ENCODE measurements around the gene MTA1.

The MTA1 gene

DNA sequence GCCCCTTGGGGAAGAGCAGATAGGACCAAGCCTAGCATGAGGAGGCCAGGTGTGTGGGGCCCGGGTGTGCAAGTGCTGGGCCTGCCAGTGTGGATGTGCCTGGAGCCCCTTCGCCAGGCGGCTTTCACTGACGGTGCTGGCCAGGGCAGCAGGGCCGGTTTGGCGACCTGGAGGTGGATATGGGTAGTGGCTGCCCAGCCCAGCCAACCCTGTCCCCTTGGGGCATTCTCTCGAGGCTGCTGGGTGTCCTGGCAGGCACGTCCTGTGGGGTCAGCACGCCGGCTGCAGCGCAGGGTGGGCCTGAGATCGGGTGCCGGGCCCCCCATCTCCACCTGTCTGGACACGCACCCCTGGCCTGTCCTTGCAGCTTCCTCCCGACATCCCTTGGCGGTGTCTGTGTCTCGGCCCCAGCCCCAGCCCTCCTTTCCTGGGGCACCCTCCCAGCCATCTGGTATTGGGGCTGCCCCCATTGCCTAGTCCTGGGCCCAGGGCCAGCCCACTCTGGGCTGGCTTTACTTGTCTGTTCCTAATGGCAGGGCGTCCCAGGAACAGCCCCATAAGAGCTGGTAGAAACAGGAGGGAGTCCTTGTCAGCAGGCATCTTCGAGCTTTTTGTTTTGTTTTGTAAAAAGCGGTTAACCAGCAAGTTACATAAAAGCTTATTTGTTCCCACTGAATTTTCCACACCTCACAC lies 47.8 kb downstream of the MTA1 start:
- DNase-seq: no peak

DNA sequence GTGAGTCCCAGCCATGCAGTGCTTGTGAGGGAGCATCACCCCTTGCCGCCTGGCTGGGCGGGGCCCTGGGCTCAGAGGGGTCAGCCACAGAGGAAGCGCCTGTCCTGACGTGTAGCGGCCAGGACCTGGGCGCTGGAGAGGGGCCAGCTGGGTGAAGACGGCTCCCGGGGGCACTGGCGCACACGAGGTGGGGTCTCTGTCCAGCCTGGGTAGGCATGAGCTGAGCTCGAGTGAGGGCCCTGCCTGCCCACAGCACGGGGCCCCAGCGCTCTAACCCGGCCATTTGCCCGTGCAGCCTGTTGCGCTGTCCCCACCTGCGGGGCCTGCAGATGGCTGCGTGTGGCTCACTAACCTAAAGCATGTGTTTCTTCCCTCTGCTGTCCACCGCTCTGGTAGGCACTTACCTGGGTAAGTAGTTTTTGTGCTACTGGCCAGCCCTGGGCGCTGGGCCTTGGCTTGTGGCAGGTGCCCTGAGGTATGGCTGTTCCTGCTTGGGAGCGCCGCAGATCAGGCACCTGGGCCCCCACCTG lies 48.4 kb downstream of the MTA1 start:
- no peak for DNase-seq

DNA sequence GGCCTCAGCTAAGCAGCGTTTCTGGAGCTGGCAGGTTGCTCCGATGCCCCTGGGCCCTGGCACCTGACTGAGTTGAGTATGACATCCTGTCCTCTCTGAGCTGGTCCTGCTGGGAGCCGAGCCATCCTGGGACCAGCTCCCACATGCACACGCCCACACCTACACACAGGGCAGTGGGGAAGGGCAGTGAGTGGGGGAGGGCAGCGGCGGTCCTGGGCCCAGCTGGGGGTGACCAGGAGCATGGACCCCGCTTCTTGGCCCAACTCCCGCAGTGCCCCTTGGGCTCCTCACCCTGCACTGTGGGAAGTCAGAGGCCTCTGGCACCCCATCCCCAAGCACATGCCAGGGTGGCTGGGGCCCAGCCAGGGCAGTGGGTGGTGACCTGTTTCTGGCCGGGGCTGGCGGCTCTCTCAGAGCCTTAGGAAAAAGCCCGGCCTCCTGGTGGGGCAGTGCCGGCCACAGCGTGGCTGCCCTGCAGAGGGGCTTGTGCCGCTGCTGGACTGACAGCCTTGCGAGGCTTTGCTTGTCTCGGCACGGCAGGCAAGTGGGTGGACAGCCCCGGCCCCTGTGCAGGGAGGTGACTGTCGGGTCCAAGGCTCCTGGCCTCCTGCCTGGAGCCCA lies 49.1 kb downstream of the MTA1 start:
- DNase-seq: no peak

DNA sequence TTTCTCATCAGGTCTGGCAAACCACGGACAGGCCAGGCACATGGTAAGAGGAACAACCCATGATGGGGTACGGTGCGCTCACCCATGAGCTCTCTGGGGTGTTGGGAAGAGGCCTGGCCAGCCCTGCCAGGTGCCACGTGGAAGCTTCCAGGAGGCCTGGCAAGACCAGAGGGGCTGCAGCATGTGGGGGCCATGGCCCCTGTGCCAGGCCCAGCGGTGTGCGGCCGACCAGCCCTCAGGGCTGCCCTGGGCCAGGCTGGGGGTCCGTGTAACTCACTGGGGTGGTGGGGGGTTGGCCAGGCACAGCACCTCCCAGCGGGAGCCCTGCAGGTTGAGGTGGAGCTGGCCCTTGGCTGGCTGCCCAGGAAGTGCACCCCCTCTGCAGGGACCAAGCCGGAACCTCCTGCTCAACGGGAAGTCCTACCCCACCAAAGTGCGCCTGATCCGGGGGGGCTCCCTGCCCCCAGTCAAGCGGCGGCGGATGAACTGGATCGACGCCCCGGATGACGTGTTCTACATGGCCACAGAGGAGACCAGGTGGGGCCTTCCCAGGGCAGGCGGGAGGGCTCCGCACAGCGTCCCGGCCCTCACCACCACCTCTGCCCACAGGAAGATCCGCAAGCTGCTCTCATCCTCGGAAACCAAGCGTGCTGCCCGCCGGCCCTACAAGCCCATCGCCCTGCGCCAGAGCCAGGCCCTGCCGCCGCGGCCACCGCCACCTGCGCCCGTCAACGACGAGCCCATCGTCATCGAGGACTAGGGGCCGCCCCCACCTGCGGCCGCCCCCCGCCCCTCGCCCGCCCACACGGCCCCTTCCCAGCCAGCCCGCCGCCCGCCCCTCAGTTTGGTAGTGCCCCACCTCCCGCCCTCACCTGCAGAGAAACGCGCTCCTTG lies 50.1 kb downstream of the MTA1 start:
- peak; percentile 20 for DNase-seq

DNA sequence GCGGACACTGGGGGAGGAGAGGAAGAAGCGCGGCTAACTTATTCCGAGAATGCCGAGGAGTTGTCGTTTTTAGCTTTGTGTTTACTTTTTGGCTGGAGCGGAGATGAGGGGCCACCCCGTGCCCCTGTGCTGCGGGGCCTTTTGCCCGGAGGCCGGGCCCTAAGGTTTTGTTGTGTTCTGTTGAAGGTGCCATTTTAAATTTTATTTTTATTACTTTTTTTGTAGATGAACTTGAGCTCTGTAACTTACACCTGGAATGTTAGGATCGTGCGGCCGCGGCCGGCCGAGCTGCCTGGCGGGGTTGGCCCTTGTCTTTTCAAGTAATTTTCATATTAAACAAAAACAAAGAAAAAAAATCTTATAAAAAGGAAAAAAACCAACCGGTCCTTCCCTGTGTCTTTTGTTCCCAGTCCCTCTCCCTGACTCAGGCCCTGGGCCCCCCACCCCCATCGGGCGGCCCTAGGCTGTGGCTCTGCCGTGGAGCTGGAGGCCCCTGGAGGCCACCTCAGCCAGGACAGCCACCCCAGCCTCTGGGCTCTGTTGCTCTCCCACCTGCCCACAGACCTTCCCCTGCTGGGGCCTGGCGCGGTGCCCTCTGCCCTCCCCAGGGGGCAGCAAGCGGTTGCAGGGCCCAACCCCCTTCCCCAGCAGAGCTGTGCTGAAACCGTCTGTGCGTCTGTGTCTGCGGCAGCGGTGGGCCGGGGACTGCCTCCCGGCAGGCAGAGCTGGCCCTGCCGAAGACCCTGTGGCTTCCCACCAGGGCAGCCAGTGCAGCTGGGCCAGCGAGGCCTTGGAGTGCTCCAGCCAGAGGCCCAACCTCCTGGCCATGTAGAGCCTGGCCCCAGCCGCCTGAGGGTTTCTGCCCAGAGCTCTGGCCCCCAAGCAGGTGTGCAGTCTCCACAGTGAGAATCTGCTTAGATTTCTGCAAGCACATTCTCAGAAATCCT lies 51.0 kb downstream of the MTA1 start:
- no peak for DNase-seq

DNA sequence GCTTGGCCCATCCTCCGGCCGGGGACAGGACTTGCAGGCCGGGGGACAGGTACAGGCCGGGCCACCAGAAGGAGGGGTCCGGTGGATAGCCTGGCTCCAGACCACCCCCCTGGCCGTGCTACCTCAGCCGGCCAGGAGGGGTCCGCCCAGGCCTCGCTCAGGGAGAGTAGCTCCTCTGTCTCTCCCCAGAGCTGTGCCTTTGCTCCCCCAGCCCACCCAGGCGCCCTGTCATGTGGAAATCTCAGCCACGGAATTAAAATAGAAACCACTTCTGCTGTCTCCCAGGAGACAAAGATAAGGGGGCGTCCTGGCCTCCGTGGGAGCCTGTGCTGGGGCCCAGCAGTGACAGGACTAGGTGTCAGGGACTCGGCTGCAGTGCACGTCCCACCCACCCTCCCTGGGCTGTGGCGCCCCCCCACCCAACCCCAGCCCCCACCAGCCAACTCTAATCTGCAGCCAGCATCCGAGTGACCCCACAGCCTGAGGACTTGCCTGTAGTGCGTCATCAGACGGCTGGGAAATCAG lies 51.7 kb downstream of the MTA1 start:
- no peak for DNase-seq

DNA sequence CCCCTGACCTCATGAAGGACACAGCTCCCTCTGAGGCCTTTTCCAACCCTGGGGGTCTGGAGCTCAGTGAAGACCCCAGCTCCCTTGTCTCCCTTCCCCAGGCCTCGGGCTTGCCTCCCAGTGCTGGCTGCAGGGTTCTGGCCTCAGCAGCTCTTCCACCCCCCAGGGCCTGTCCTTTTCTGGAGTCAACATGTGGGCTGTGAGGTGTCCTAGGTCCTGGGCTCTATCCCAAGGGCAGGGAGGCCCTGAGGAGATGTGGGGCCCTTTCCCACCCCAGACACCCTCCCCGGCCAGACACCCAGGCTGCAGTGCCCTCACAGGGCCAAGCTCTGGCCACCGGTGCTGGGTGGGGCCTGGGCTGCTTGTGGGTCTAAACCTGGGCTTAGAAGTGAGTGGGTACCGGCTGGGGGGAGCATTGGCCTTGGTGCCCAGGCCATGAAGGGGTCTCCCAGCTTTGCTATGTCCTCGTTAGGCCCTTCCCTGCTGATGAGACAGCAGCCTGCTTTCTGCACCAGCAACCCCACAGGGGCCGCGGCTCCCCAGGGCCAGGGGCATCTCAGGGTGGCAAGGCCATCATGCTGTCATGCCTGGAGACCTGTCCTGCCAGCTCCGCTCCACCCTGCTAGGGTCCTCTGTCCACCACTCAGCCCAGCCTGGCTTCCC lies 52.3 kb downstream of the MTA1 start:
- DNase-seq: no peak

DNA sequence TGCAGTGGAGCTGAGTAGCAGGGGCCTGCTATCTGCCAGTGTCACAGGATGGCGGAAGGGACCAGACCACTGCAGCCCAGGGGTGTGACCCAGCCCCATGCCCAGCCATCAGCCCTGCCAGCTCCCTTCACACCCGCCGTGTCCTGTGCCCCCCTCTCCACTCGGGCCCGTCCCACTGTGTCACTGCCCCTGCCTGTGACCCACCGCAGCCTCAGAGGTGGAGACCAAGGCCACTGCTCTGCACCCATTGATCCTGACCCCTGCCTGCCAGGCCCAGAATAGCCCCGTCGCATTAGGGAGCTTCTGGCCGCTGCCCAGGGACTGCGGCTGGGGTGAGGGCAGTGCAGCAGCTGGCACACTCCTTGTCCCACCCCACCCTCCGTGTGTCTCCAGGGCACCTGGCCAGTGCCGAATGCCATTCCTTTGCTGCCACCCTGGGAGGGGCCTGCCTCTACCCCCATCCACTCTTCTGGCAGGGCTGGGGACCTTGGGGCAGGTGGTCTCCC lies 52.9 kb downstream of the MTA1 start:
- peak; percentile 82 for DNase-seq

DNA sequence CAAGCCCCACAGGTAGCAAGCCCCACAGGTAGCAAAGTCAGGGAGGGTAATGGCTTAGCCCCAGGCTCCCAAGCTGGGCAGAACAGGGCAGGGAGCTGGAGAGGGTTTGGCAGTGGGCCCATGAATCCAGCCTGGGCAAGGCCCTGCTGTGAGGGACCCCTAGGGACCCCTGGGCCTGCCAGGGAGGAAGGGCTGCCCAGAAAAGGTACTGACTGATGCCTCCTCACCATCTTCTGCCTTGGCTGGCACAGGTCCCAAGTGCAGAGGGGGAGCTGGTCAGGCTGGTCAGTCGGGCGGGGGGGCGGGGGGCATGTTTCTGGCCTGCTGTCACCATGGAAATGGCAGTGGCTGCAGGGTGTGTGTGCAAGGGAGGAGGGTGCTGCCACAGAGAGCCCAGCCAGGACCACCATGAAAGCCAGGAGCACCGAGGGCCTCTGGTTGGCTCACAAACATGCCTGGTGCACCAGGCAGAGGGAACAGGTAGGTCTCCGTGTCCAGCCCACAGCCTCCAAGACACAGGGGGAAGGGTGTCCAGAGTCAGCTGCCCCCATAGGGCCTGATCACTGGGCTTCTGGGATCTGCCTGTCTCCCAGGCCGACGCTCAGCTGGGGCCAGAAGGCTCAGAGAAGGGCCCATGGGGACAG lies 53.5 kb downstream of the MTA1 start:
- peak; percentile 82 for DNase-seq

DNA sequence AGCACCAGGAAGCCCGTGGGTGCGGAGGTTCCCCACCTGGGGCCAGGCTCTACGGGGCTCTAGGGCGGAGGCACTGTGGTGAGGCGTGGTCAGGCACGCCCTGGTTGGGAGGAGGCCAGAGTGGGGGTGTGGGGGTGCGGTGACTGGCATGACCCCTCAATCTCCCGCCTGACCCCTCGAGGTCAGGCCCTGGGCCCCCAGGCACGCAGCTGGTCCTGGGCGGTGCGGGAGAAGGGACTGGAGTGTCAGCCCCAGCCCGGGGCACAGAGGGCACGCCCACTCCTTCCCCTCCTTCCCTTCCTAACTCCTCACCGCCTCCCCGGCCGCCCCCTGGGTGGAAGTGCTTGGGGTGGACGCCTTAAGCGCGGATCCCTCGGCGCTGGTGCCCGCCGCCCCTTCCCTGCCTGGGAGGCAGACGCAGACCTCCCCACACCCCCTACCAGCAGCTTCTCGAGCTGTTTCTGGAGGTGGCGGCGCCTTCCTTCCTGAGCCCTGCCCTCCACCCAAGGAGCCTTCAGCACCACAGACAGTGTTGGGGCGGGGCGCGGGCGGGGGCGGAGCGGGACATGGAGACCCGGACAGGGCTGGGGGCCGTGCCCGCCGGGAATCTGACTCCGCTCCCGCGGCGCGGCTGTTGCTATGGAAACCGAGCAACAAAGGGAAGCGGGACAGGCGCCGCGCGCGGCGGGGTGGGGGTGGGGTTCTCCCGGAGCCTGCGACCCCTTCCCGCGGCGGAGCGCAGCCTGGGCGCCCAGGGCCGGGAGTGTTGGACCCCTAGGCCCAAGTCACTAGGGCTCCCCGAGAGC lies 54.3 kb downstream of the MTA1 start:
- DNase-seq: peak; percentile 80

DNA sequence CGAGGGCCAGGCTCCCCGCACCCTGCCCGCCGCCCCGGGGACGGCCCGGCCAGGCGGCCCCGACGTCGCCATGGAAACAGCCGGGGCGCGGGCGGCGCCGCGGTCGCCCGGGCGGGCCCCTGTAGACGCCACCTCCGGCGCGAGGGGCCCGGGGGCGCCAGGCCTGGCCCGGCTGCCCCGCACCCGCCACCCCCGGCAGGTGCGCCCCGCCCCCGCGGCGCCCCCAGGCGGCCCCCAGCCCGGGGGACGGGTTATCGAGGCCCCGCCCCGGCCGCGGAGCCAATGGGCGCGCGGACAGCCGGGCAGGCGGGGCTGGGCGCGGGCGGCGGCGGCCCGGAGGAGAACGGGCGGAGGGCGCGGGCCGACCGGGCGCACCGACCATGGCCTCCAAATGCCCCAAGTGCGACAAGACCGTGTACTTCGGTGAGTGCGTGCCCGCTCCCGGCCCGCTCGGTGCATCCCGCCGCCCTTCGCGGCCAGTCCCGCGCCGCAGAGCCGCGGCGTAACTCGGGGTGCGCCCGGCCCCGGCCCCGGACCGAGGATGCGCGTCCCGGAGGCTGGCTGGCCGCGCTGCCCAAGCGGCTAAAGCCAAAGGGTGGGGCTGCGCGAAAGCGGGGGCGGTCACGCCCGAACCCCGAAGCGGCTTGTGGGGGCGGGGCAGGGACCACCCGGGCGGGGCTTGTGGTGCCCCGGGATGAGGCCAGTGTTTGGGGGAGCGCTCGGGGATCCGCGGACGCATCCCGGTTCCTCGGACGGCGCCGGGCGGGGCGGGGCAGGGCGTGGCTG lies 55.0 kb downstream of the MTA1 start, which contains the start of gene CRIP2:
Gene CRIP2 (plus strand): TSS at position 339 of the 786 bp plus-strand sequence. CDS start 42 bp downstream, at position 381.
- peak; percentile 66 for DNase-seq

DNA sequence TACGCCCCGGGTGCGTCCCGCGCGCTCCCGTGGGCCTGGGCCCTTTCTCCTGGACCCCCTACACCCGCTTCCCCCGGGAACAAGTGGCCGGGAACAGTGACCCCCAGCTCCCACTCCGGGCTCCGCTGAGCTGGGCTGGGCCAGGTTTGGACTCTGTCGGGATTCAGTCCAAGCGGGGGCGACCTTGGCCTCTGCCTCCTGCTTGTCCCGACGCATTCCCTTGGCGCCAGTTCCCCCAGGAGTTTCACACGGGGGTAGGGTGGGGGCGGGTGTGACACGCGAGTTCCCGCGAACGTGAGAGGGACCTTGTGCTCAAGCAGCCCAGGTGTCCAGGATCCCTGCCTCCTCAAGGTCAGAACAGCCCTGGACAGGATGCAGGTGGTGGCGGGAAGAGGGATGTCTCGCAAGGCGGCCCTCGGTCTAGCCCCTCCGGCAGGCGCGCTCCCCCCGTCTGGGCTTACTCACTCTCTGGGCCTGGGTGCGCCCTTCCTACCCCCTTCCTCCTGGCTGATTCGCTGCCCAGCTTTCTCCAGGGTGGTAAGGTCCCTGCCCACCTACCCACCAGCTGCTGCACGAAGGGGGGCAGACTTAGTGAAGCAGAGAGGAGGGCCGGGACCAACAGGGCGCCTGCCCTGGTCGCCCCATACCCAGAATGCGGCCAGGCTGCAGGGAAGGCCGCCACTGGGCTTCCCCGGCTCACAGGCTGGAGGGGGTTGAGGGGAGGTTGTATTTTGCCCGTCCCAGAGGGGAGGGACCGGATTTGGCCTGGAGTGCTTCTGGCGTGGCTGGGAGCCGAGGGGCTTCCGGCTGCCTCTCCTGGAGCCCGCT lies 55.9 kb downstream of the MTA1 start:
- peak; percentile 58 for DNase-seq

DNA sequence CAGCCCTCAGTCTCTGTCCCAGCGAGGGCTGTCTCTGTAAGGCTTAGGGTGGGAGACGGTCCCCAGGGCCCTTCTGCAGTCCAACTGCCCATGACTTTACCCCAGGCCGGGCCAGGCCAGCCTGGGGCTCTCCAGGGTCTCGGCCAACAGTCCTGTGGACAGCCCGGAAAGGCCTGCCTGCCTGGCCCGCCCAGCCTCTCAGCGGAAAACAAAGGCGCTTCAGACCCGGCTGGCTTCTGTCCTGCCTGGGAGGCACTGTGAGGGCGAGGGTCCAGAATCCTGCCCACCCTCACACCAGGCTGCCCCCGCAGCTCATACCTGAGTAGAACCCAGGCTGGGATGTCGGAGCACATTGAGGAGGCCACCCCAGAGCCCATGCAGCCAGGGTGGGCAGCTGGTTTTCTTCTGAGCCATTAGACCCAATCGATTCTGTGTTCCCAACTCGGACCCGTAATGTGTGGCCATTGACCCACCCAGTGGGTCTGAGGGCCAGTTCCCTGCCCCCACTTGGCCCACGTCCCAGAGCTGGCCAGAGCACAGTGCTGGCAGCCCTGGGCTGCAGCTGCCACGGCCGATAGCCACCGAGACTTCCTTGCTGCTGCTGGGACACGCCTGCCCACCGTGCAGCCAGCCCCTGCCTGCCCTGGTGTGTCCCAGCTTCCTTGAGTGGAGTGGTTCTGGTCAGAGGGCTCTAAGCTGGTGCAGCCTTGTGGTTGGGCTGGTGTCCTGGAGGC lies 56.6 kb downstream of the MTA1 start:
- peak; percentile 73 for DNase-seq

DNA sequence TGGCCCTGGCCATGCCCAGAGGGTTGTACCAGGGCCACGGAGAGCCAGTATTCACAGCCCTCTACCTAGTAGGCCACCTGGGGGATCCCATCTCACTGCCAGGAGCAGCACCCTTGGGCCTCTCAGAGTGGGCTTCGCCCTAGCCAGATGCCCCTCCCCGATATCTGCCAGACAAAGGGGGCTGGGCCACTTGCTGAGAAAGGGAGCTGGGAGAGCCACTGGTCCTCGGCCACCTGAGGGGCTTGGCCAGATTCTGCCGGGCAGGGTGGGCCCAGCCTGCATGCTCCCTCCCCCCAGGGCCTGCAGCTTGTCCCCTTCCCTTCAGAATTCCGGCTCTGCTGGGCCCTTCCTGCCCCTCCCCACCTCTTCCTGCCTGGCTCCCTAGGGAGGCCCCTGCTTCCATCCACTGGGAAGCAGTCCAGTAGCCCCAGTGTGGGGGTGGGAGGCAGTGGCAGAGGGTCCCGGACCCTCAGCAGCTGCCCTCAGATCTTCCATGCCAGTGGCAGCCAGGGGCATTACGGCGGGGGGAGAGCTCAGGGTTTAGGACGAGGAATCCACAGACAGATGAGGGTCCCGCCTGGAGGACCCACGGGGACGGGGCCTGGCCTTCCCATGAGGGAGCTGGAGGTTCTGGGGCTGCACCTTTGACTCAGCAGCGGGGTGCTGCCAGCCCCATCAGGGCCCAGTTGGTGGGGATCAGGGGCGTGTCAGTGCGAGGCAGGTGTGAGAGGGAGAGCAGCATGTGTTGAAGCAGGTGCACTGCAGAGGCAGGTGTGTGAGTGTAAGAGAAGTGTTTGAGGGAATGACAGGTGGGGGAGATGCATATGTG lies 57.4 kb downstream of the MTA1 start:
- peak; percentile 92 for DNase-seq

DNA sequence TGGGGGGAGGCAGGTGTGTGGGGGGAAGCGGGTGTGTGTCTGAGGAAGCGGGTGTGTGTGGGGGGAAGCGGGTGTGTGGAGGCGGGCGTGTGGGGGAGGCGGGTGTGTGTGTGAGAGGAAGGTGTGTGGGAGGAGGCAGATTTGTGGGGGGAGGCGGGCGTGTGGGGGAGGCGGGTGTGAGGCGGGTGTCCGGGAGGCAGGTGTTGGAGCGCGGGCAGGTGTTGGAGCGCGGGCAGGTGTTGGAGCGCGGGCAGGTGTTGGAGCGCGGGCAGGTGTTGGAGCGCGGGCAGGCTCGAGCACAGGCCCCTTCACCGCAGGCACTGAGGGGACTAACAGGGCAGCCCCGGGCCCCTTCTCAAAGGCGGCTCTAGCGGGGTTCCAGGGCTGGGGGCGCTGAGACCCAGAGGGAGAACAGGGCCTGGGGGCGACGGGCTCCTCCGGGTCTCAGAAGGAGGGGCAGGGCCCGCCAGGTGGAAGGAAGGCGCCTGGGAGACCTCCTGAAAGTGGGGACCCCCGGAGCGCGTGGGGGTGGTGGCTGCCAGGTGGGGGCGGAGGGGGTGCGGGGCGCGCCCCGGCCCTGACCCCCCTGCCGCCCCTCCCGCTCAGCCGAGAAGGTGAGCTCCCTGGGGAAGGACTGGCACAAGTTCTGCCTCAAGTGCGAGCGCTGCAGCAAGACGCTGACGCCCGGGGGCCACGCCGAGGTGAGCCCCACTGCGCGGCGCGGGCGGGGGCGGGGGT lies 58.2 kb downstream of the MTA1 start:
- no peak for DNase-seq

Measured in DMS79 treated with DMSO at 0.1 percent for 48 hours (cell line).